ENCODE measurements around the gene SGMS1.
"Not testable (repeated sequence)": the region's sequence is repeated elsewhere in the genome, so short reads cannot be mapped to it uniquely, and the experiment has no call there.

SGMS1 gene

GRCh38 chr10:50501478-50501877 lies 122.3 kb downstream of the SGMS1 start:
- DNase-seq = no peak

- no peak for DNase-seq
These were observed 125.3 kb downstream of the SGMS1 start for GRCh38 chr10:50498465-50498864.

- no peak for DNase-seq
These were observed 126.0 kb downstream of the SGMS1 start for GRCh38 chr10:50497758-50498157.

- DNase-seq = no peak
These were observed 127.5 kb downstream of the SGMS1 start for GRCh38 chr10:50496228-50496627.

- no peak for DNase-seq
These were observed 133.5 kb downstream of the SGMS1 start for GRCh38 chr10:50490241-50490640.

- DNase-seq = not testable (repeated sequence)
These were observed 139.2 kb downstream of the SGMS1 start for GRCh38 chr10:50484550-50484949.

GRCh38 chr10:50480054-50481007 lies 143.4 kb downstream of the SGMS1 start:
- DNase-seq = no peak

GRCh38 chr10:50477287-50478203 lies 146.2 kb downstream of the SGMS1 start:
- DNase-seq = no peak

GRCh38 chr10:50473756-50474155 lies 150.0 kb downstream of the SGMS1 start:
- no peak for DNase-seq

- no peak for DNase-seq
These were observed 150.8 kb downstream of the SGMS1 start for GRCh38 chr10:50472914-50473313.

- no peak for DNase-seq
These were observed 152.2 kb downstream of the SGMS1 start for GRCh38 chr10:50471583-50471975.

- no peak for DNase-seq
These were observed 152.8 kb downstream of the SGMS1 start for GRCh38 chr10:50470798-50471582.

GRCh38 chr10:50470345-50470744 lies 153.4 kb downstream of the SGMS1 start:
- no peak for DNase-seq

- no peak for DNase-seq
These were observed 154.0 kb downstream of the SGMS1 start for GRCh38 chr10:50469778-50470193.

- no peak for DNase-seq
These were observed 154.5 kb downstream of the SGMS1 start for GRCh38 chr10:50469288-50469687.

- no peak for DNase-seq
These were observed 156.5 kb downstream of the SGMS1 start for GRCh38 chr10:50467209-50467608.

GRCh38 chr10:50464004-50464409 lies 159.7 kb downstream of the SGMS1 start:
- no peak for DNase-seq

- DNase-seq = no peak
These were observed 161.9 kb downstream of the SGMS1 start for GRCh38 chr10:50461834-50462233.

GRCh38 chr10:50461123-50461522 lies 162.6 kb downstream of the SGMS1 start:
- DNase-seq = no peak

- DNase-seq = no peak
These were observed 167.0 kb downstream of the SGMS1 start for GRCh38 chr10:50456719-50457118.

- DNase-seq = no peak
These were observed 169.8 kb downstream of the SGMS1 start for GRCh38 chr10:50453940-50454339.

- no peak for DNase-seq
These were observed 171.2 kb downstream of the SGMS1 start for GRCh38 chr10:50452603-50453002.

GRCh38 chr10:50447691-50448090 lies 176.1 kb downstream of the SGMS1 start:
- DNase-seq = no peak

Measured in stimulated activated CD4-positive, alpha-beta T cell treated with anti-CD3 and anti-CD28 coated beads, Interleukin-12 subunit alpha, Interleukin-12 subunit beta, amount 100 ng/mL, for 4 hours (primary cell).